Measurements from ENCODE around the gene GASK1A.

DNA sequence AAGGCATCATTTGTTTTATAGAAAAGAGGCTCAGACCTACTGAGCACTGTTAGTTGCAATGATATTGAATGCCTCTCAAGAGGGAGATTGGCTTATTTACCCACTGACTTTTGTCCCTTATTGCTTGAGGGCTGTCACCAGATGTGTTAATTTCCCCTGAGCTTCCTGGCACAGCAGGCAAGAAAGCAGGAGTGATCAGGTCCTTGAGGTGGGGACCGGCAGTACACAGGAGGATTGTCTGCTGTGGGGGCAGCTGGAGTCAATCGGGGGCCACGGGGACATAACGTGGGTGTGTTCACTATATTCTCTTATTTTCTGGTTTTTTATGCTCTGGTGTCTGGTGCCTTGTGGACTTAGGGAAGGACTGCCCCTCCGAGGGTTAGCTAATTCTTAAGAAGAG lies 44.6 kb downstream of the GASK1A start:
- TF ChIP-seq CTCF (IDR thresholded peaks at IDR 0.05; ENCODE audit: extremely low read depth in 1 of 2, insufficient read depth in 1 of 2, low read depth in 1 of 2, low read length in 2 of 2) (no peak), EZH2 (IDR thresholded peaks at IDR 0.05; ENCODE audit: borderline replicate concordance, low read depth, low read length, severe bottlenecking) (no peak)

Data from endothelial cell of umbilical vein (primary cell).